Measurements from ENCODE around the gene PROZ.

DNA sequence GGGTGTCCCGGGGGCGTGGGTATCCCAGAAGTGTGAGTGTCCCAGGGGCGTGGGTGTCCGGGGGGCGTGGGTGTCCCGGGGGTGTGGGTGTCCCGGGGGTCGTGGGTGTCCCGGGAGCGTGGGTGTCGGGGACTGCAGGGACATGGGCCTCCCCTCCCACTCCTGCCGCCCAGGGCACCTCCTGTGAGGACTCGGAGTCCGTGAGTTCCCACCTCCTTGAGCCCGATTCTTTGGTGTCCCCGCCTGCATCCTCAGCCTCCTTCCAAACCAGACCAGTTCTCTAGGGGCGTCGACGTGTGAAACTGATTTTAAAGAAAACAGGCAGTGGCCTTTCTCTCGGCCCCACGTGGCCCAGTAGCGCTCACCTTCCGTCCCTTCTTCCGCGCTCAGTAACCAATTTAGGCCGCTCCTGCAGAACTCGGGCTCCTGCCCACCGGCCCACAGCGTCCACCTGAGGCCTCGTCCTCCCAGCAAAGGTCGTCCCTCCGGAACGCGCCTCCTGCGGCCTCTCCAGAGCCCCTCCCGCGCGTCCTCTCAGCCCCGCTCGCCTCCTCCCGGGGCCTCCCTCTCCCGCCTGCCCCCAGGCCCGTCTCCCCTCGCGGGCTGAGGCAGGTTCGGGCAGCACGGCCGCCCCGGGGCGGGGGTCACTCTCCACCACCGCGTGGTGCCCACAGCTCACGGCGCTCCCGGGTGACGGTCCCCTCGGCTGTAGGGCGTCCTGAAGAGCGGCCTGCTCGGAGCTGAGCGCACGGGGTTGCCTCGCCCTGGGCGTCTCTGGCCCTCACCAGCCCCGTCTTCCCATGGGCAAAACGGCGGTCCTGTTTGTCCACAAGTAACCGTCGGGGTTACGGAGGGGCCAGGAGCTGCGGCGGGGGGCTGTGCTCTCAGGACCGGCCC lies 49.0 kb upstream of the PROZ start:
- no peak for TF ChIP-seq EZH2phosphoT487 (IDR thresholded peaks at IDR 0.05; ENCODE audit: insufficient read depth, low read depth)
- TF ChIP-seq EZH2 (IDR thresholded peaks at IDR 0.05; ENCODE audit: insufficient read depth, poor library complexity, severe bottlenecking): no peak
